Stomach (tissue), 9 donors: ENCODE measurements around the gene COL3A1. TPM values are rescaled to one million over a fixed set of nuclear protein-coding genes. Genes with fewer than 3 reads are reported as not detected.

Experiments used
- DNase-seq, 2 donors: peaks; one replicate each; pipeline versions ENCODE4 v3.0.0 to v3.0.0-alpha.2; 2013 to 2019
- H3K27ac ChIP-seq, 5 donors: fragments of 200-600 bp in 4 of 5; sonication (generic) in 4 of 5; one replicate each; pipeline ENCODE4 v1.5.1; 2013 to 2019; ENCODE audit warnings: mild to moderate bottlenecking in 1 of 5, moderate library complexity in 1 of 5
- H3K27me3 ChIP-seq, 3 donors: fragments of 200-600 bp; sonication (generic); one replicate each; pipeline ENCODE4 v1.5.1; 2017 to 2019; ENCODE audit warnings: mixed run types in 1 of 3
- H3K36me3 ChIP-seq, 4 donors: fragments of 200-600 bp; sonication (generic); 1 replicate in 3 of 4; 2 replicates in 1 of 4; pipeline ENCODE4 v1.5.1; 2016 to 2019
- H3K4me1 ChIP-seq, 4 donors: fragments of 200-600 bp; sonication (generic); one replicate each; pipeline ENCODE4 v1.5.1; 2016 to 2019
- H3K4me3 ChIP-seq, 4 donors: fragments of 200-600 bp; sonication (generic) in 3 of 4; one replicate each; pipeline ENCODE4 v1.5.1; 2016 to 2019; ENCODE audit warnings: mild to moderate bottlenecking in 1 of 4
- H3K9me3 ChIP-seq, 4 donors: fragments of 200-600 bp; sonication (generic); one replicate each; pipeline ENCODE4 v1.5.1; 2016 to 2019
- CTCF ChIP-seq, 7 experiments: fragments of 450-650 bp in 4 of 7; fragments of 200-600 bp in 3 of 7; sonication (generic) in 3 of 7; IDR thresholded peaks; one replicate each; pipeline ENCODE4 v1.5.1; 2016 to 2019; ENCODE audit warnings: antibody characterized with exemption in 7 of 7, control low read depth in 2 of 7, mild to moderate bottlenecking in 1 of 7
- EP300 ChIP-seq: sonication (generic); formaldehyde crosslinking; IDR thresholded peaks from one replicate; pipeline ENCODE4 v1.6.1; 2017; ENCODE audit warnings: antibody characterized with exemption
- POLR2A ChIP-seq, 4 donors: fragments of 450-650 bp; IDR thresholded peaks; one replicate each; pipeline ENCODE4 v1.6.1; 2016; ENCODE audit warnings: antibody characterized with exemption in 4 of 4, control low read depth in 2 of 4, mild to moderate bottlenecking in 1 of 4, moderate library complexity in 1 of 4
- POLR2AphosphoS5 ChIP-seq, 3 donors: sonication (generic); formaldehyde crosslinking; IDR thresholded peaks; one replicate each; pipeline ENCODE4 v1.6.1; 2016; ENCODE audit warnings: antibody characterized with exemption in 3 of 3
- WGBS, 5 donors: extraction: QIAGEN DNeasy Blood & Tissue Kit in 3 of 5; methylation state at CpG; one replicate each; pipeline versions ENCODE4 v1.1.5 to v1.1.7; 2013 to 2018; 5-methylcytosine and 5-hydroxymethylcytosine counted together
- intact Hi-C: fragments of 100-400 bp; cut with DNase I; formaldehyde crosslinking; loops from one replicate; pipeline ENCODE4 v1.15.1; 2023; ENCODE audit warnings: low total_unique reads
- polyA plus RNA-seq, 3 donors: library from polyadenylated mRNA; stranded (reverse); fragments of 200-250 nt; gene quantifications; one replicate each; pipeline ENCODE4 v1.2.3, GENCODE V29; 2013
- total RNA-seq, 5 donors: library from RNA; depleted of rRNA; stranded (reverse); fragments of >200 nt; gene quantifications; one replicate each; pipeline versions ENCODE4 v1.1.0 to v1.2.3, GENCODE V29; 2014 to 2016
- donor health status: healthy with polysubstance abuse.
- donor health status: Bipolar disorder and iron deficiency.
- donor health status: healthy.

The COL3A1 gene
- total and polyA plus RNA-seq, 8 donors = 60.7 to 7,728 (median 145) TPM

- no peaks in the 10 kb centered on the region for H3K9me3 ChIP-seq
- TF ChIP-seq EP300 (no peak), POLR2AphosphoS5 (IDR thresholded peaks at IDR 0.05) (no peak), POLR2A (IDR thresholded peaks at IDR 0.05) (no peak), CTCF (IDR thresholded peaks at IDR 0.05) (no peak)
- H3K4me1 ChIP-seq = peaks cover 0 to 14% (median 3%) of the 10 kb centered on the region in 4 donors
- no peak for DNase-seq
- H3K4me3 ChIP-seq = no peak overlapping the region
- peaks cover 0 to 8% (median 1%) of the 10 kb centered on the region in 4 donors for H3K36me3 ChIP-seq
- no peak overlapping the region for H3K27ac ChIP-seq
- H3K27me3 ChIP-seq = no peaks in the 10 kb centered on the region
- intact Hi-C loops = no loop called here
These were observed 42.2 kb downstream of the COL3A1 start for GRCh38 chr2:189016311-189016861.

GRCh38 chr2:189018631-189019030 lies 44.5 kb downstream of the COL3A1 start:
- intact Hi-C loops = no loop called here
- DNase-seq = no peak
- Histone ChIP-seq H3K9me3 (no peaks in the 10 kb centered on the region), H3K4me1 (peaks cover 0 to 14% (median 3%) of the 10 kb centered on the region in 4 donors), H3K27me3 (no peaks in the 10 kb centered on the region), H3K4me3 (no peak overlapping the region), H3K27ac (no peak overlapping the region), H3K36me3 (no peaks in the 10 kb centered on the region)
- no peak for TF ChIP-seq EP300
- no peak for TF ChIP-seq POLR2AphosphoS5 (IDR thresholded peaks at IDR 0.05)
- TF ChIP-seq CTCF (IDR thresholded peaks at IDR 0.05) = no peak
- no peak for TF ChIP-seq POLR2A (IDR thresholded peaks at IDR 0.05)

- intact Hi-C loops = no loop called here
- Histone ChIP-seq H3K9me3 (no peaks in the 10 kb centered on the region), H3K27me3 (no peaks in the 10 kb centered on the region), H3K4me3 (no peak overlapping the region), H3K4me1 (no peaks in the 10 kb centered on the region), H3K27ac (no peak overlapping the region), H3K36me3 (no peaks in the 10 kb centered on the region)
- no peak for TF ChIP-seq POLR2AphosphoS5 (IDR thresholded peaks at IDR 0.05)
- TF ChIP-seq CTCF (IDR thresholded peaks at IDR 0.05) = no peak
- no peak for TF ChIP-seq EP300
- TF ChIP-seq POLR2A (IDR thresholded peaks at IDR 0.05) = no peak
- 71 to 94% (median 83%) methylated on average over 1 of the region's 1 CpG for WGBS, 5 donors
- DNase-seq = no peak
These were observed 46.0 kb downstream of the COL3A1 start for GRCh38 chr2:189020179-189020578.

GRCh38 chr2:189022053-189022481 lies 47.9 kb downstream of the COL3A1 start:
- H3K27ac ChIP-seq = peak overlapping the region in 4 of 5 donors; percentile 34 to 76 (median 48)
- no peaks in the 10 kb centered on the region for H3K27me3 ChIP-seq
- H3K36me3 ChIP-seq = no peaks in the 10 kb centered on the region
- TF ChIP-seq EP300 (no peak), POLR2A (IDR thresholded peaks at IDR 0.05) (no peak), CTCF (IDR thresholded peaks at IDR 0.05) (no peak), POLR2AphosphoS5 (IDR thresholded peaks at IDR 0.05) (peak in 1 of 3 donors; percentile 32)
- no peak overlapping the region for H3K4me3 ChIP-seq
- peak in 1 of 2 donors; percentile 76 for DNase-seq
- no peaks in the 10 kb centered on the region for H3K4me1 ChIP-seq
- WGBS, 5 donors = 55 to 76% (median 65%) methylated on average over 7 of the region's 7 CpGs
- intact Hi-C loops = no loop called here
- no peaks in the 10 kb centered on the region for H3K9me3 ChIP-seq
